A549 (cell line): ENCODE data around the gene MIPOL1. TPM values are rescaled to one million over a fixed set of nuclear protein-coding genes. Genes with fewer than 3 reads are reported as not detected.

ENCODE experiments used
- ATAC-seq, 2 experiments: fragments of 200-7000 bp in 1 of 2; fragments of >200 bp in 1 of 2; cut with Nextera tagmentation in 1 of 2; cut with Tn5 transposase in 1 of 2; 3 replicates each; pipeline versions ENCODE4 v1.8.0 to v1.9.1; 2018 to 2020; ENCODE audit warnings: mild to moderate bottlenecking in 1 of 2, moderate library complexity in 1 of 2
- CTCF ChIA-PET: fragments of 300-600 bp; sonication (Branson Sonifier 250); formaldehyde crosslinking; extraction: SDS; loops from one replicate; lab custom pipeline; 2021; ENCODE audit warnings: antibody characterized with exemption, inconsistent platforms; lab: Yijun Ruan, JAX
- POLR2A ChIA-PET: fragments of 350-600 bp; formaldehyde crosslinking; extraction: SDS; loops from one replicate; lab custom pipeline; 2021; ENCODE audit warnings: antibody characterized with exemption, inconsistent platforms; lab: Yijun Ruan, JAX
- DNase-seq, 2 experiments: peaks; one replicate each; pipeline versions ENCODE4 v3.0.0 to v3.0.0-alpha.2; 2011 to 2016; ENCODE audit warnings: low read depth in 1 of 2, low spot score in 1 of 2
- FAIRE-seq: peaks from 2 replicates; lab custom pipeline; 2011; peaks lifted over from hg19 to GRCh38; lab: Jason Lieb, UNC
- H3K27ac ChIP-seq, 2 experiments: fragments of >200 bp; sonication (Bioruptor Twin); formaldehyde crosslinking; 3 replicates each; pipeline ENCODE4 v1.5.1; 2016 to 2017
- H3K4me1 ChIP-seq: fragments of >200 bp; sonication (Bioruptor Twin); formaldehyde crosslinking; 3 replicates; pipeline ENCODE4 v1.6.1; 2016
- H3K4me2 ChIP-seq: fragments of >200 bp; sonication (Bioruptor Twin); formaldehyde crosslinking; 3 replicates; pipeline ENCODE4 v1.6.1; 2016
- H3K4me3 ChIP-seq: fragments of >200 bp; sonication (Bioruptor Twin); formaldehyde crosslinking; 3 replicates; pipeline ENCODE4 v1.5.1; 2016
- H3K9me3 ChIP-seq: fragments of >200 bp; sonication (Bioruptor Twin); formaldehyde crosslinking; 3 replicates; pipeline ENCODE4 v1.6.1; 2016
- ATOH8 ChIP-seq: fragments of 250-450 bp; sonication (Bioruptor Pico); IDR thresholded peaks from 2 replicates; pipeline ENCODE4 v1.5.0; 2020; ENCODE audit warnings: low read depth, mild to moderate bottlenecking, moderate library complexity
- BCL3 ChIP-seq: fragments of >200 bp; sonication (Bioruptor Twin); formaldehyde crosslinking; IDR thresholded peaks from 3 replicates; pipeline ENCODE4 v1.6.1; 2016
- CHD2 ChIP-seq: fragments of 150-350 bp; IDR thresholded peaks from 2 replicates; pipeline ENCODE4 v1.6.1; 2014; ENCODE audit warnings: low read length; ENCODE audit not compliant: partially characterized antibody
- CTCF ChIP-seq: fragments of >200 bp; sonication (Bioruptor Twin); formaldehyde crosslinking; IDR thresholded peaks from 3 replicates; pipeline ENCODE4 v1.5.1; 2016
- HEYL ChIP-seq: fragments of 250-450 bp; sonication (Bioruptor Pico); IDR thresholded peaks from 2 replicates; pipeline ENCODE4 v1.8.0; 2021; ENCODE audit warnings: mild to moderate bottlenecking, moderate library complexity
- HMGXB4 ChIP-seq: fragments of 250-450 bp; sonication (Bioruptor Pico); IDR thresholded peaks from 2 replicates; pipeline ENCODE4 v1.5.0; 2021; ENCODE audit warnings: mild to moderate bottlenecking, moderate library complexity, borderline replicate concordance
- HOXB5 ChIP-seq: fragments of 250-450 bp; sonication (Bioruptor Pico); IDR thresholded peaks from 2 replicates; pipeline ENCODE4 v1.5.0; 2020; ENCODE audit warnings: mild to moderate bottlenecking, moderate library complexity
- MAZ ChIP-seq: fragments of 150-350 bp; IDR thresholded peaks from 2 replicates; pipeline ENCODE4 v1.6.1; 2014; ENCODE audit warnings: antibody characterized with exemption, low read depth, low read length, borderline replicate concordance
- NR3C1 ChIP-seq: fragments of >200 bp; sonication (Bioruptor Twin); formaldehyde crosslinking; IDR thresholded peaks from 3 replicates; pipeline ENCODE4 v1.6.1; 2017
- PHF8 ChIP-seq: fragments of 200-600 bp; sonication (generic); IDR thresholded peaks from 2 replicates; pipeline ENCODE4 v1.6.1; 2016; ENCODE audit warnings: low read depth, mild to moderate bottlenecking, antibody characterized with exemption, moderate library complexity, borderline replicate concordance
- RAD21 ChIP-seq, 2 experiments: fragments of >200 bp in 1 of 2; sonication (Bioruptor Twin) in 1 of 2; formaldehyde crosslinking in 1 of 2; IDR thresholded peaks in 1 of 2; conservative IDR thresholded peaks in 1 of 2; 2 replicates in 1 of 2; 3 replicates in 1 of 2; pipeline ENCODE4 v1.6.1; 2012 to 2018; ENCODE audit warnings: inconsistent platforms in 1 of 2
- RCOR1 ChIP-seq: fragments of 150-350 bp; IDR thresholded peaks from 2 replicates; pipeline ENCODE4 v1.6.1; 2014; ENCODE audit warnings: antibody characterized with exemption, low read length, low read depth
- REST ChIP-seq: fragments of 200-600 bp; sonication (generic); IDR thresholded peaks from 2 replicates; pipeline ENCODE4 v1.6.1; 2016; ENCODE audit warnings: antibody characterized with exemption, mild to moderate bottlenecking, moderate library complexity
- SMC3 ChIP-seq: fragments of >200 bp; sonication (Bioruptor Twin); formaldehyde crosslinking; IDR thresholded peaks from 3 replicates; pipeline ENCODE4 v1.6.1; 2018; ENCODE audit warnings: inconsistent platforms
- USF2 ChIP-seq: fragments of 450-650 bp; IDR thresholded peaks from 2 replicates; pipeline ENCODE4 v1.6.1; 2014; ENCODE audit warnings: antibody characterized with exemption
- ZNF302 ChIP-seq: fragments of 250-450 bp; sonication (Bioruptor Pico); IDR thresholded peaks from 2 replicates; pipeline ENCODE4 v1.9.0; 2021; ENCODE audit warnings: inconsistent platforms, mild to moderate bottlenecking, moderate library complexity
- ZSCAN20 ChIP-seq: fragments of 250-450 bp; sonication (Bioruptor Pico); IDR thresholded peaks from 2 replicates; pipeline ENCODE4 v1.8.0; 2022; ENCODE audit warnings: mild to moderate bottlenecking, moderate library complexity
- WGBS: methylation state at CpG from one replicate; pipeline ENCODE4 v1.1.6; 2017; ENCODE audit errors: missing lambda C conversion rate; 5-methylcytosine and 5-hydroxymethylcytosine counted together
- polyA plus RNA-seq, 4 experiments: library from polyadenylated mRNA; depleted of rRNA in 3 of 4; stranded (reverse); fragments of >200 nt; fragmentation: RNase III in 1 of 4; extraction: RNeasy Plus Mini Kit Qiagen cat#74134 plus additional on column Dnase treatment in 1 of 4; gene quantifications; 2 replicates in 3 of 4; 3 replicates in 1 of 4; pipeline ENCODE4 v1.2.3, GENCODE V29; 2011 to 2017

Gene MIPOL1
- polyA plus RNA-seq, 2 of the 4 experiments (the other 2 are of a cell fraction): 5.2 to 13.4 TPM

- no peak for TF ChIP-seq HMGXB4 (CRISPR knock-in tag)
- no peak for TF ChIP-seq RCOR1
- no peak for TF ChIP-seq NR3C1
- TF ChIP-seq ZSCAN20 (CRISPR knock-in tag): no peak
- no peak for TF ChIP-seq BCL3
- no peak for TF ChIP-seq ATOH8 (CRISPR knock-in tag)
These were observed 365.5 kb downstream of the MIPOL1 start (continued) for GRCh38 chr14:37563189-37563588.

GRCh38 chr14:37565550-37565949 is 367.8 kb downstream of the MIPOL1 start:
- ATAC-seq (0 out of 6 replicates have a peak, but pooled peaks of 1 of the 2 experiments have one; percentile 33), FAIRE-seq (no peak)
- CTCF ChIA-PET: no interaction called here

More at GRCh38 chr14:37565550-37565949, 367.8 kb downstream of the MIPOL1 start:
- no peak for DNase-seq
- H3K9me3 ChIP-seq: no peaks in the 10 kb centered on the region
- H3K4me1 ChIP-seq: peaks cover 18% of the 10 kb centered on the region
- 90% methylated on average over 1 of the region's 1 CpG for WGBS
- TF ChIP-seq REST (no peak), PHF8 (no peak), SMC3 (peak; percentile 44; the same call in 2 of the 3 replicates), HOXB5 (no peak), RAD21 (conservative IDR thresholded peaks at IDR 0.05 in 1 of 2, IDR thresholded peaks at IDR 0.05 in 1 of 2) (peak; percentile 34 to 53; a peak in 2 of 5 replicates), HEYL (CRISPR knock-in tag) (no peak), MAZ (no peak), CTCF (peak; percentile 45), RCOR1 (no peak), CHD2 (no peak), USF2 (no peak), BCL3 (no peak), ZNF302 (CRISPR knock-in tag) (no peak)
- TF ChIP-seq, all 56 proteins: peak for 3
- Histone ChIP-seq H3K4me2 (no peak overlapping the region), H3K4me3 (no peak overlapping the region), H3K27ac (no peak overlapping the region)
- POLR2A ChIA-PET: no interaction called here
